SK-N-SH (cell line): ENCODE data around the gene PIAS4.

Experiments
- CTCF ChIP-seq: fragments of 200-600 bp; sonication (generic); IDR thresholded peaks from 2 replicates; pipeline ENCODE4 v1.6.1; 2017; ENCODE audit warnings: antibody characterized with exemption, mild to moderate bottlenecking, moderate library complexity
- EP300 ChIP-seq, 2 experiments: IDR thresholded peaks; 2 replicates each; pipeline versions ENCODE4 v1.4.0 to v1.6.1; 2012; ENCODE audit warnings: borderline replicate concordance in 1 of 2, low read depth in 1 of 2, low read length in 1 of 2
- FOXM1 ChIP-seq: IDR thresholded peaks from 2 replicates; pipeline ENCODE4 v1.4.0; 2012; ENCODE audit warnings: low read depth, mild to moderate bottlenecking
- POLR2AphosphoS5 ChIP-seq: IDR thresholded peaks from 2 replicates; pipeline ENCODE4 v1.6.1; 2012; ENCODE audit warnings: low read depth, low read length

GRCh38 chr19:4066682-4067395 is 59.3 kb downstream of the PIAS4 start, which contains the start of gene ZBTB7A:
- TF ChIP-seq POLR2AphosphoS5 = peak; percentile 47
- TF ChIP-seq EP300 (IDR thresholded peaks at IDR 0.05; ENCODE audit: borderline replicate concordance in 1 of 2, low read depth in 1 of 2, low read length in 1 of 2) = no peak
- TF ChIP-seq CTCF = no peak
- TF ChIP-seq FOXM1 = no peak
